HG03135 (cell line): ENCODE measurements around the gene KPRP.

ENCODE experiments used
- ATAC-seq: cut with Tn5 transposase; IDR thresholded peaks from one replicate; pipeline ENCODE4 v1.9.1; 2021; ENCODE audit warnings: mild to moderate bottlenecking, moderate library complexity; ENCODE audit not compliant: unreplicated experiment

Gene KPRP, protein sequence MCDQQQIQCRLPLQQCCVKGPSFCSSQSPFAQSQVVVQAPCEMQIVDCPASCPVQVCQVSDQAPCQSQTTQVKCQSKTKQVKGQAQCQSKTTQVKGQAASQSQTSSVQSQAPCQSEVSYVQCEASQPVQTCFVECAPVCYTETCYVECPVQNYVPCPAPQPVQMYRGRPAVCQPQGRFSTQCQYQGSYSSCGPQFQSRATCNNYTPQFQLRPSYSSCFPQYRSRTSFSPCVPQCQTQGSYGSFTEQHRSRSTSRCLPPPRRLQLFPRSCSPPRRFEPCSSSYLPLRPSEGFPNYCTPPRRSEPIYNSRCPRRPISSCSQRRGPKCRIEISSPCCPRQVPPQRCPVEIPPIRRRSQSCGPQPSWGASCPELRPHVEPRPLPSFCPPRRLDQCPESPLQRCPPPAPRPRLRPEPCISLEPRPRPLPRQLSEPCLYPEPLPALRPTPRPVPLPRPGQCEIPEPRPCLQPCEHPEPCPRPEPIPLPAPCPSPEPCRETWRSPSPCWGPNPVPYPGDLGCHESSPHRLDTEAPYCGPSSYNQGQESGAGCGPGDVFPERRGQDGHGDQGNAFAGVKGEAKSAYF

DNA sequence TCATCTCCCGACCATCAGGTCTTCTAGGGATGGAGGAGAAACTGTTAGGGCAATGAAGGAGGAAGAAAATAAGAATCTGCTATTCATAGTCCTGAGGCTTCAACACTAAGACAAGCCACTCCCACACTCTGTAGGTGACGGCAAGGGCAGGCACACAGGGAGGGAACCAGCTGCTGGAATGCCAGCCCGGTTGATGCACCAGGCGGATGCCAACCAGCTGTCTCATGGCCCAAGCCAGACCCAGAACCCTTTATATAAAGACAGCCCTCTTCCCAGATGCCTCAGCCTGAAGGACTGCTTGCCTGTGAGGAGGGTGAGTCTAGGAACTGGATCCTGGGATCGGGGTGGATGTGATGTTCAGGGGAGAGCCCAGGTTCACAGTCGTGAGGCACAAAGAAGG lies at the start of gene KPRP:
TSS of gene KPRP (plus strand) at position 279 of the 400 bp plus-strand sequence. CDS start 1,564 bp downstream, outside the sequence.
- ATAC-seq = no peak

DNA sequence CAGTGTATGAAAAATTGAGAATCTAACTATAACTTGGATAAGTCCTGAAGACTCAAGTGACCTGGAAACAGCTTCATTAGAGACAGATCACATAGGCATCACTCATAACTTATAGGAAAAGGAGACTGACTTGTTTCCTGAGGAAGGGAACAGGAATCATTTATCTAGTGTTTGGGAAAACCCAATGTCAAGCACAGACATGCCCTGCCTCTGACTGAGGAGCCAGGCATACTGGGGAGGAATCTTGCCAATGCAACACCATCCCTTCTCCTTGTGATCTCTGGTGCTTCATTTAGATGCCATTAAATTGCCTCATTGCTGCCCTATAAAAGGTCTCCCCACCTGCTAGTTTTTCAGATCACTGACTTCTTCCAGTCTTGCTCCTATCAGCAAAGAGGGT lies 39.6 kb upstream of the KPRP start:
- no peak for ATAC-seq

DNA sequence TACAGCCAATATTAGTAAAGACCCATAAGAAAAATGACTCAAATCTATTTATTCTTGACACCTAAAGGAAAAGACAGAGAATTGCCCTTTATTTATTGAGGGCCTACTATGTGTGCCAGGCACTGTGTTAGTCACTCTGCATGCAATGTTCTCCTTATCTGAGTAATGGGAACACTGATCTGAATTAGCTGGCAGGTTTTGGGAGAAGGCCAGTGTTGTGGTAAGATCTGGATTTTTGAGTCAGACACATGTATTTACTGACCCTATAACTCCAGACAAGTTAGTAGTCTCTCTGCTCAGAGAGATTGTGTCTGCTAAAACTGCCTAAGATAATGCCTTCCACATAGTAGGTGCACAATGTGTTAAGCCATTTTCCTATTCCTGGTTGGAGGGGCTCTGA lies 32.6 kb upstream of the KPRP start:
- no peak for ATAC-seq

DNA sequence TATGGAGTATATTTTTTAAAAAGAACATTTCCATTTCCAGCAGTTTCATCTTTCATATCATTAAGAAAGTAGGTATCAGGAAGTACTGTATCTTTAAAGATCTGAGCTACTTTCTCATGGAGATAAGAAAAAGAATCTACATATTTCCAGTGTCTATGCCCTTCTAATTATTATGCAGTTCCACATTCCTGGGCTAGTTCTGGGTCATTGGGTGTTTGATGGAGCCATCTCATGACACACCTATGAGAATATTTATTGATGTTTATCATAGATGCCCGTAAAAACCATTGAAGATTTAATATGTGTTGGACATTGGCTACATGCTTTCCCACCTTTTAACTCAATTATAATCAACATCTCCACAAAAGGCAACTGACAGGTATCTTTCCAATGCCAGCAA lies 28.8 kb upstream of the KPRP start:
- no peak for ATAC-seq

DNA sequence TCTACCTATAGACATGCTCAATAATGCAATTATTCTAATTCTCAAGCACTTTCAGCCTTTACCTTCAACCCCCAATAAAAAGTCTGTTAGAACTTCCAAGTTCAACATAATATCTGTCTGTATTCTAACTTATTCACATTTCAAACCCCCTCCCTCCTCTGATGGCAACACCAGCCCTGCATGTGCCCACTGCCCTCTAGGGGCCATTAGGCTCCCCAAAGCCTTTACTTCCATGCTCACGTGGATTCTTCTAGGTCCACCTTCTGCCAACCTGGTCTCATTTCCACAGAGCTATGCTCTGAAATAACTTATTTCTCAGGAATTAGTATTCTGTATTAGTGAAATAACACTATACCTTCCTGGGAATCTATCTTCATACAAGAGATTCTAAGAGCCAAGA lies 22.2 kb upstream of the KPRP start:
- no peak for ATAC-seq

DNA sequence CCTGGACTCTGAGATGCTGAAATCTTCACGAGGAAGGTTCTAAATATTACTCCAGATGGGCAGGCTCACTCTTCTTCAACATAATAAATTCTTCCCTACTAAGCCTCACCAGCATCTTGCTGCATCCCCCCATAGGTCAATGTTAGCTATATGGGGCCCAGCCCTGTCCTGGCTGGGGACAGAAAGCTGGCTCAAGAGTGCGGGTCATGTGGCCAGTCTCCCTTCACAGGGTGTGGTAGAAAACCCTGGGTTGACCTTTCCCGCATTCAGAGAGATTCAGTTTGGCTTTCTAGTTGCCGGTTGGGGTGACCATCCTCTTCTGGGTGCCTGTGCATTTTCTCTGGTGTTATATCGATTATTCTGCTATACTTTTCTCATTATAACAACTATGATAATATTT lies 19.8 kb upstream of the KPRP start:
- ATAC-seq = no peak

DNA sequence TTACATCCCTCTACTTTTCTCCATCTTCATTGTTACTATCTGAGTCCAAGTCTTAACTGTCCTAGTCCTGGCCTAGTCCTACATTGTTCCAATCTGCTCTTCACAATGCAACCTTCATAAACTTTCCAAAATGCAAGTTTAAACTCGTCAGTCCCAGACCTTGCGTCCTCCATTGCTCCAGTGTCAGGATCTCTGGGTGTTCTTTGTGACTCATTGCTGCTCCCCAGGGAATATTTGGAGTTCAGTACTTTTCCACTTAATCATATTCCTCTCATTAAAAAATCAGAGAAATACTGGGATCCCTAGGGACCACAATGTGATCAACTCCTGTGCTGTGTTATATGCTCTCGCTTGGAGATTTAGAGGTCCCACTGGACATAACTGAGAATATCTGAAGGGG lies 18.0 kb upstream of the KPRP start:
- no peak for ATAC-seq

DNA sequence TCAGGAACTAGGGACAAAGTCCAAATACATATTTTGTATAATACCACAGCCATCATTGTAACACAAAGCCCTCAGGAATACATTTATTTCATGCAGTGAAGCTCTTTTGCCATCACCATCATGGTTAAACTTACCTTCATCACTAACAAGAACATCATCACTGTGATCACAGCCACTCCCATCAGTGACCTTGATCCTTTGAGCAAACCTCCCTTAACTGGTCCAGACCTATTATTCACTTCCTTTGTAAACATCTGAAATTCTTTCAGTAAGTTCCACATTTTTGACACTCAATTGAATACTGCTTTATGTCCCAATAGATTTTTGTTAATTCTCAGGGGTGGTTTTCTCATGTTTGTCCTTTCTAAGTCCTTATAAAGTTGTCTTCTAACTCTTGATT lies 16.2 kb upstream of the KPRP start:
- ATAC-seq = no peak

DNA sequence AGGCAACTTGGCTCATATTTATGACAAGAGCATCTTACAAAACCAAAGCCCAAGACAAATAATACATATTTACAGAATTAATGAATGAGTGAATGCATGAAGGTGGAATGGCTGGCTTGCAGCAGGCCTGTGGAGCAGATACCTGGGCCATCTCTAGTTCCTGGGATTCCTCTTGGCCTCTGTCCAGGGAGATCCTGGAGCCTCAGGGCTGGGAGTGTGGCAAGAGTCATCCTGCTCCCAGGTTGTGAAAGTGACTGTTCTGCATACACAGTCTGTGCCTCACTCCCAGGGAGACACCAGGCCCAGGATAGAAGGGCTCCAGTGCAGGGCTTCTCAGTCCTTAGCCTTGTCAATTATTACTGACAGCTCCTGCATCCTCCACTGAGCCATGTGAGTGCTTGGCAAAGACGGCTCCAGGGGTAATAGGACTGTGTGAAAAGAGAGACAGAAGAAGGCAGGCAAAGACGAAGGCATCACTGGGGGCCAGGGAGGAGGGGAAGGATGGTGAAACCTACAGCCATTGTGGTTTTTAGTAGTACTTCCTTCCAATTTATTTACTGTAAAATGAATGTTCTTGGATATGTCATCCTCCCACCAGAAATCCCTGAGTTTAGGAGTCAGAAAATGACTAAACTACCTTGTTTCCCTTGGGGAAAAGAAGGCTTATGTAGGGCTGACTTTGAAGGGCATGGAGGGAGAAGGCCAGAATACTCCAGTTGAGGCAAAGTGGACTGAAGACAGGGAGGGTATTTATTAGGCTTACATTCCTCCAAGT lies 14.3 kb upstream of the KPRP start:
- no peak for ATAC-seq

DNA sequence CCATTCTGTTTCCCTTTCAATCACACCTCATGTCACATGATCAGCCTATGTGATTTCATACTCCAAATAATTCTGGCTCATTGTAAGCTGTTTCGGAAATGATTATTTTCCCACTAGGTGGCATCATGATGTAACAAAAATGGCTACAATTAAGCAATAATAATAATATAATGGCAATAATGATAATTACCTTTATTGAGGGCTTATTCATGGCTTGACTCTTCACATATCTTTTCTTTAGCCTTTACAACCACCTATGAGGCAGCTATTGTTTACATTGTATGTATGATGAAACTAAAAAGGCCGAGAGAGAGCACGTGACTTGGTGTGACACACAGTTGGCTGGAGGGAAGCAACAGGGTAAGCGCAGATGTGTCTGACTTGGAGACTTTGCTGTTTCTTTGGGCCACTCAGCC lies 12.5 kb upstream of the KPRP start:
- no peak for ATAC-seq

DNA sequence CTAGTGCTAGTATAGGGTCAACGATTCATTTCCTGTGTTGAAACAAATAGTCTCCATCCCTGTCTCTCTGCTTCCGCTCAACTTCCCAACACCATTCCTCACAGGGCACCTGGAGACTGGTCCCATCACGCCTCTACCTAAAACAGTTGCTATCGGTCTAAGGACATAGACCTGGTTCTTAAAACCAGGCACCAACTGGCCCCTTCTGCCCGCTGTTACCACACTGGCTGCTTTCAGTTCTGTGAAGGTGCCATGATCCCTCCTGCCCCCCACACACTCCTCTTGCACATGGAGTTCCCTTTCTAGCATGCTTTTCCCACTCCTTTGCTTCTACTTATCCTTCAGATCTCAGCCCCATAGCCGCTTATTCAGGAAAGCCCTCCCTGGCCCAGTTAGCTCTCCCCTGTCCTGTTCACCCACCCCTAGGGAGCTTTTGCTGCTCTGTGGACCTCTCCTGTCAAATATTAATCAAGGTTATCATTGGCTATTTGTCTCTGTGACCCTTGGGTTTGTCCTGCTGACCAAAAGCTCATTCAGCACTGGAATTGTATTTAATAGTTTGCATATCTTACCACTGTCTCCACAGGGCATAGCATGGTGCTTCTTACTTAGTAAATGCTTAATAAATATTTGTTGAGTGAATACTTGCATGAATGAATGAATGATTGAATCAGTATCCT lies 11.9 kb upstream of the KPRP start:
- ATAC-seq = no peak

DNA sequence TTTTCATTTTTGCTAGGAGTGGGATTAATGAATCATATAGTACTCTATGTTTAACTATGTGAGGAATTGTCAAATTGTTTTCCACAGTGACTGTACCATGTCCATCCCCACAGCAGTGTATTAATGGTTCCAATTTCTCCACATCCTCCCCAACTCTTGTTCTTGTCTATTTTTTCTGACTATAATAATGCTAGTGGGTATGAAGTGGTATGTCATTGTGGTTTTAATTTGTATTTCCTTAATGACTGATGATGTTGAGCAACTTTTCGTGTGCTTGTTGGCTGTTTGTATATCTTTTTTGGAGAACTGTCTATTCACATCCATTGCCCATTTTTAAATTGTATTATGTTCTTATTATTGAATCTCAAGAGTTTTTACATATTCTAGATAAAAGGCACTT lies 10.0 kb upstream of the KPRP start:
- no peak for ATAC-seq

DNA sequence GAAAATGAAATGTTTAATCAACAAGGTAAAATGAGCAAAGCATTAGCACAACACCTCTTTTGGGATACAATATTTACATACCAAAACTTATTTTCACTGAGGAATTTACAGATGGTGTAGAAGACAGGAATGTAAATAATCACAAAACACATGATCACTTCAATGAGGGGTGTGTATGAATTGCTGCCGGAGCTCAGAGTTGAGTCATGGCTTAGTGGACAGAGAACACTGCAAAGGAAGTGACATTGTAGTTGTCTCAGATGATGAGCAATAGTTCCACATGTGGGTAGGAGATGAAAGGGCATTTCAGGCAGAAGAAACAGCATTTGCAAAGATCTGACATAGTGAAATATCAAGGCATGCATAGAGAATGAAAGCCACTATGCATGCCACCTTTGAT lies 5.6 kb upstream of the KPRP start:
- ATAC-seq = no peak

DNA sequence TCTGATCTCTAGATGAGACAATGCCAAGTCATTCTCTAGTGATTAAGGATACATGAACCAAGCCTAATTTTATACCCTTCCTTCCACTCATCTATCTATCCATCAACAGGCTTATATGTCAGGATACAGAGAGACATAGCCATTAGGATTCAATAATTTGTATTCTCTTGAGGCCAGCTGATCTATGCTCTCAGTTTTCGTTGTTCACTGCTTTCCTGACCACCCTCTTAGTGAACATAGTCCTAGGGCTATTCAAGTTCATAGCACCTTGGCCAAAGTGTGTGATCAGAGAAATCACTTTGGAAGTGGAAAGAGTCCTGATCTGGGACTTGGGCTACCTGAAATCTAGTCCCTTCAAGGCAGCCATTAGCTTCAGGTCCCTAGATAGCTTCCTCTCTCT lies 4.2 kb upstream of the KPRP start:
- no peak for ATAC-seq

DNA sequence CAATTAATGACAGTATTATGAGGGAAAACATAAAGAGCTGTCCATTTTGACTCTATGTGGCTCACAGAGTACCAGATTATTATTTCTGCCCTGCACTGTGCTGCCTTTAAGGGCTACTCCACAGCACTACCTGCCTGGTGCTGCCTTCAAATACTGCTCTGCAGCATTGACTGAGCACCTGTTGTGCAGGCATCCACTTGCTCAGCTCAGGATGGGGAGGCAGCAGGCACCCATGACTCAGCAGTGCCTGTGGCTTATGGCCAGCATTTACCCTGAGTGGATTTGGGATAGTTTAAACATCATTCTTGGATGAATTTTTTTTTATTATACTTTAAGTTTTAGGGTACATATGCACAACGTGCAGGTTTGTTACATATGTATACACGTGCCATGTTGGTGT lies 953 bp upstream of the KPRP start:
- no peak for ATAC-seq

DNA sequence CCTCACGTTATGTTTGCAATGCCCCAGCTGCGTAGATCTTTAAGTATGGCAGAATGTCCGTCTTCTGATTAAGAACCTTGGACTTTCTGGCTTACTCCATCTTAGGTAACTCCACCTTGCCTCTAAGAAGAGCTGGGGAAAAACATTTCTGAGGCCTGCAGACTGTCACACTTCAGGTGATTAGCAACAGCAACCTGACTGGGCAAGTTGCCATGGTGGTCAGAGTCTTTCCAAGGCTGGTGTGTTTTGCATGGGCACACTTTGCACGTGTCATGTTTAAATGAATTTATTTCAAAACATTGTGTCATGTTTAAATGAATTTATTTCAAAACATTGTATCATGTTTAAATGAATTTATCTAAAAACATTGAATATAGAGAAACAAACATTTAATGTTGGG lies 811 bp downstream of the KPRP start:
- no peak for ATAC-seq

DNA sequence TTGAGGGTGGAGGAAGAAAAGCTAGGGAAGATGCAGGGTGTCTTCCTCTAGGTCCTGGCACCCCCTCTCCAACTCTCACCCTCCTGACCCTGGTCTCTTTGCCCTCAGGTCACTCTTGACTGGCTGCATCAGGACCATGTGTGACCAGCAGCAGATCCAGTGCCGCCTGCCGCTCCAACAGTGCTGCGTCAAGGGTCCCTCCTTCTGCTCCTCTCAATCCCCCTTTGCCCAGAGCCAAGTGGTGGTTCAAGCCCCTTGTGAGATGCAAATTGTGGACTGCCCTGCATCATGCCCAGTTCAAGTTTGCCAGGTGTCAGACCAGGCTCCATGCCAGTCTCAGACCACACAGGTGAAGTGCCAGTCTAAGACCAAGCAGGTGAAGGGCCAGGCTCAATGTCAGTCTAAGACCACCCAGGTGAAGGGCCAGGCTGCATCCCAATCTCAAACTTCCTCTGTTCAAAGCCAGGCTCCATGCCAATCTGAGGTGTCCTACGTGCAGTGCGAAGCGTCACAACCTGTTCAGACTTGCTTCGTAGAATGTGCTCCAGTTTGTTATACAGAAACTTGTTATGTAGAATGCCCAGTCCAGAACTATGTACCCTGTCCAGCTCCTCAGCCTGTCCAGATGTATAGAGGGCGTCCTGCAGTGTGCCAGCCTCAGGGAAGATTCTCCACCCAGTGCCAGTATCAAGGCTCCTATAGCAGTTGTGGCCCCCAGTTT lies 1.8 kb downstream of the KPRP start:
- no peak for ATAC-seq

DNA sequence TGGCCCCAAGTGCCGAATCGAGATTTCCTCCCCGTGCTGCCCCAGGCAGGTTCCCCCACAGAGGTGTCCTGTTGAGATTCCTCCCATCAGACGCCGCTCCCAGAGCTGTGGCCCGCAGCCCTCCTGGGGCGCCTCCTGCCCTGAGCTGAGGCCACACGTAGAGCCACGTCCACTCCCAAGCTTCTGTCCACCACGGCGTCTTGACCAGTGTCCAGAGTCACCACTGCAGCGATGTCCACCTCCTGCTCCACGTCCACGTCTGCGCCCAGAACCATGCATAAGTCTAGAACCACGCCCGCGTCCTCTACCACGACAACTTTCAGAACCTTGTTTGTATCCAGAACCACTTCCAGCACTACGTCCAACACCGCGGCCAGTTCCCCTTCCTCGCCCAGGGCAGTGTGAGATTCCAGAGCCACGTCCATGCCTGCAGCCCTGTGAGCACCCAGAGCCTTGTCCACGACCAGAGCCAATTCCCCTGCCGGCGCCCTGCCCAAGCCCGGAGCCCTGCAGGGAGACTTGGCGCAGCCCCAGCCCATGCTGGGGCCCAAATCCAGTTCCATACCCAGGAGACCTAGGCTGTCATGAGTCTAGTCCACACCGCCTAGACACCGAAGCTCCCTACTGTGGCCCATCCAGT lies 2.8 kb downstream of the KPRP start:
- ATAC-seq = no peak

DNA sequence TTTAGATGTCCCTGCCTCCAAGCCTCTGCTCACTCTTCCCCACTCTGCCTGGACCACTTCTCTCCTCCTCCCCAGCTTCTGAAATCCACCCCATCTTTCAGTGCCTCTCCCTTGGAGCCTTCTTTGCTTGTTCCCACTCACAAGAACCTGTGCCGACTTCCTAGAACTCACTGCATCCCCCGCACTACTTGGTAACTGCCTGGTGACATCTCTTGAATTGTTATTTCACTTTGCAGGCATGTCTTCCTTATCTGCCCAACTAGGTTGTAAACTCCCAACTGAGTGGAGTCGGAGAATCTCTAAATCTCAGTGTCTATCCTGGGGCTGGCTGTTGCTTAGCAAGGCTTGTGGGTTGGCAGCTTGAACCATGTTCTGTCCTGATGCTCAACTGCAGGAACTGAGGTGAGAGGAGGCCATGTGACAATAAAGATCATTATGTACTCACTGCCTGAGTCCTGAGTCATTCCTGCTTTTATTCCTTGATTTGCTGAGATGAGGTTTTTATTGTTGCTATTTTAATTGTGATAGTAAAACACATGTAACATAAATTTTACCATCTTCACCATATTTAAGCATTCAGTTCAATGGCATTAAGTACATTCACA lies 3.9 kb downstream of the KPRP start:
- no peak for ATAC-seq
